IMR-90 (cell line): ENCODE data around the gene SLC36A2. TPM values are rescaled to one million over a fixed set of nuclear protein-coding genes. Genes with fewer than 3 reads are reported as not detected.

Source experiments
- ATAC-seq: fragments of 200-7000 bp; cut with Tn5 transposase; 2 replicates; pipeline ENCODE4 v1.9.1; 2020; ENCODE audit warnings: low read depth, mild to moderate bottlenecking, moderate library complexity
- BruUV-seq: library from RNA; stranded (reverse); fragments of 400-500 nt; replicated peaks from 2 replicates; lab custom pipeline; 2021; lab: Mats Ljungman, UMichigan
- CTCF ChIA-PET: fragments of 300-600 bp; formaldehyde crosslinking; extraction: SDS; loops from one replicate; lab custom pipeline; 2021; ENCODE audit warnings: antibody characterized with exemption; lab: Yijun Ruan, JAX
- POLR2A ChIA-PET: fragments of 300-600 bp; sonication (Branson Sonifier 250); formaldehyde crosslinking; loops from one replicate; lab custom pipeline; 2022; ENCODE audit warnings: antibody characterized with exemption; ENCODE audit not compliant: unreplicated experiment; lab: Charles Lee
- DNase-seq: peaks from one replicate; pipeline ENCODE4 v3.0.0; 2013
- H2AFZ ChIP-seq: replicated peaks from 2 replicates; pipeline ENCODE3; 2013; ENCODE audit warnings: low read length, mild to moderate bottlenecking; ENCODE audit not compliant: poor library complexity
- H2AK5ac ChIP-seq: 2 replicates; pipeline ENCODE4 v1.6.1; 2013; ENCODE audit warnings: low read depth, low read length, inconsistent platforms
- H2AK9ac ChIP-seq: replicated peaks from 2 replicates; pipeline ENCODE3; 2013; ENCODE audit warnings: mild to moderate bottlenecking, low read depth, low read length, moderate library complexity; ENCODE audit not compliant: poor library complexity
- H2BK120ac ChIP-seq: 2 replicates; pipeline ENCODE4 v1.6.1; 2013; ENCODE audit warnings: low read depth, low read length, inconsistent platforms
- H2BK15ac ChIP-seq: 3 replicates; pipeline ENCODE4 v1.6.1; 2013; ENCODE audit warnings: low read depth, low read length, inconsistent platforms
- H2BK20ac ChIP-seq: 2 replicates; pipeline ENCODE4 v1.6.1; 2013; ENCODE audit warnings: low read depth, mild to moderate bottlenecking, inconsistent platforms, low read length, moderate library complexity
- H2BK5ac ChIP-seq: 2 replicates; pipeline ENCODE4 v1.6.1; 2013; ENCODE audit warnings: mild to moderate bottlenecking, low read depth, low read length, inconsistent platforms; ENCODE audit not compliant: poor library complexity, severe bottlenecking
- H3K14ac ChIP-seq: replicated peaks from 2 replicates; pipeline ENCODE4 v1.6.1; 2013; ENCODE audit warnings: low read depth, low read length, inconsistent platforms
- H3K18ac ChIP-seq: 2 replicates; pipeline ENCODE4 v1.6.1; 2013; ENCODE audit warnings: low read depth, low read length, control low read depth
- H3K23ac ChIP-seq: 2 replicates; pipeline ENCODE4 v1.6.1; 2013; ENCODE audit warnings: low read depth, low read length, inconsistent platforms
- H3K27ac ChIP-seq: 2 replicates; pipeline ENCODE4 v1.5.1; 2013; ENCODE audit warnings: mild to moderate bottlenecking, control low read depth, low read length; ENCODE audit not compliant: insufficient read depth
- H3K27me3 ChIP-seq: 2 replicates; pipeline ENCODE4 v1.6.1; 2013; ENCODE audit warnings: low read length; ENCODE audit not compliant: control insufficient read depth, insufficient read depth
- H3K36me3 ChIP-seq: 2 replicates; pipeline ENCODE4 v1.6.1; 2013; ENCODE audit warnings: low read length, mixed read lengths; ENCODE audit not compliant: control insufficient read depth, insufficient read depth
- H3K4ac ChIP-seq: 2 replicates; pipeline ENCODE4 v1.6.1; 2013; ENCODE audit warnings: low read depth, low read length, inconsistent platforms
- H3K4me1 ChIP-seq: 2 replicates; pipeline ENCODE4 v1.6.1; 2013; ENCODE audit warnings: low read length, mixed read lengths; ENCODE audit not compliant: control insufficient read depth, insufficient read depth
- H3K4me2 ChIP-seq: 2 replicates; pipeline ENCODE4 v1.6.1; 2013; ENCODE audit warnings: low read depth, mild to moderate bottlenecking, control low read depth, low read length, moderate library complexity
- H3K4me3 ChIP-seq: 2 replicates; pipeline ENCODE4 v1.5.1; 2013; ENCODE audit warnings: low read depth, mild to moderate bottlenecking, control low read depth, low read length, moderate library complexity; ENCODE audit not compliant: insufficient read depth
- H3K56ac ChIP-seq: 2 replicates; pipeline ENCODE4 v1.6.1; 2013; ENCODE audit warnings: low read length, inconsistent platforms; ENCODE audit not compliant: insufficient read depth; ENCODE audit errors: extremely low read depth
- H3K79me1 ChIP-seq, 2 experiments: 2 replicates each; pipeline ENCODE4 v1.6.1; 2013; ENCODE audit warnings: low read length in 2 of 2, inconsistent platforms in 1 of 2, low read depth in 1 of 2
- H3K9ac ChIP-seq: 2 replicates; pipeline ENCODE4 v1.6.1; 2013; ENCODE audit warnings: low read depth, low read length, control low read depth
- H3K9me1 ChIP-seq: 2 replicates; pipeline ENCODE4 v1.6.1; 2013; ENCODE audit warnings: low read length, inconsistent platforms; ENCODE audit not compliant: insufficient read depth
- H3K9me3 ChIP-seq: 2 replicates; pipeline ENCODE4 v1.6.1; 2013; ENCODE audit warnings: low read length; ENCODE audit not compliant: control insufficient read depth, insufficient read depth
- H4K20me1 ChIP-seq: 2 replicates; pipeline ENCODE4 v1.6.1; 2013; ENCODE audit warnings: low read length, inconsistent platforms; ENCODE audit not compliant: insufficient read depth
- H4K5ac ChIP-seq: 2 replicates; pipeline ENCODE4 v1.6.1; 2013; ENCODE audit warnings: mild to moderate bottlenecking, low read depth, low read length, control low read depth
- H4K8ac ChIP-seq, 2 experiments: 2 replicates each; pipeline ENCODE4 v1.6.1; 2013; ENCODE audit warnings: low read depth in 2 of 2, low read length in 2 of 2, control low read depth in 1 of 2, inconsistent platforms in 1 of 2
- H4K91ac ChIP-seq: 2 replicates; pipeline ENCODE4 v1.6.1; 2013; ENCODE audit warnings: low read depth, low read length, inconsistent platforms; ENCODE audit not compliant: insufficient read depth
- FOS ChIP-seq: fragments of 150-350 bp; IDR thresholded peaks from 2 replicates; pipeline ENCODE4 v1.6.1; 2016; ENCODE audit warnings: low read depth, low read length
- MAZ ChIP-seq: IDR thresholded peaks from 2 replicates; pipeline ENCODE4 v1.6.1; 2012; ENCODE audit warnings: low read depth, mild to moderate bottlenecking, low read length, improper control_type of control experiment, moderate library complexity, borderline replicate concordance
- RCOR1 ChIP-seq: IDR thresholded peaks from 2 replicates; pipeline ENCODE4 v1.6.1; 2012; ENCODE audit warnings: mild to moderate bottlenecking, low read length, improper control_type of control experiment; ENCODE audit not compliant: insufficient replicate concordance
- RFX5 ChIP-seq: IDR thresholded peaks from 2 replicates; pipeline ENCODE4 v1.8.0; 2012; ENCODE audit warnings: low read depth, mild to moderate bottlenecking, low read length, moderate library complexity
- SMC3 ChIP-seq: fragments of 150-350 bp; IDR thresholded peaks from 2 replicates; pipeline ENCODE4 v1.6.1; 2016; ENCODE audit warnings: low read depth, mild to moderate bottlenecking, antibody characterized with exemption, low read length, moderate library complexity
- WGBS, 2 experiments: methylation state at CpG; one replicate each; pipeline versions ENCODE4 v1.1.5 to v1.1.7; 2013; ENCODE audit warnings: missing lambda C conversion rate in 2 of 2; ENCODE audit not compliant: insufficient read length in 1 of 2; ENCODE audit errors: extremely low coverage in 2 of 2; 5-methylcytosine and 5-hydroxymethylcytosine counted together
- dilution Hi-C: fragments of 300-500 bp; cut with HindIII; formaldehyde crosslinking; loops from one replicate; pipeline ENCODE4 v1.14.3; 2018; ENCODE audit warnings: low sequenced_read_pairs; ENCODE audit not compliant: unreplicated experiment
- in situ Hi-C: fragments of 300-500 bp; cut with MboI; formaldehyde crosslinking; loops from 3 replicates; pipeline ENCODE4 v1.14.3; 2019; ENCODE audit warnings: low sequenced_read_pairs, inconsistent platforms, mixed read lengths
- intact Hi-C: fragments of 100-400 bp; cut with micrococcal nuclease; formaldehyde crosslinking; loops from 2 replicates; pipeline ENCODE4 v1.10.0; 2022
- polyA plus RNA-seq, 3 experiments: library from polyadenylated mRNA; depleted of rRNA; stranded (reverse); fragments of >200 nt; gene quantifications; 2 replicates each; pipeline ENCODE4 v1.2.3, GENCODE V29; 2012; ENCODE audit warnings: low replicate concordance in 1 of 3
- total RNA-seq: library from RNA; depleted of rRNA; stranded (reverse); fragments of >200 nt; gene quantifications from 2 replicates; pipeline ENCODE4 v1.2.3, GENCODE V29; 2012

Gene SLC36A2
- total and polyA plus RNA-seq, 2 of the 4 experiments (the other 2 are of a cell fraction): not detected

DNA sequence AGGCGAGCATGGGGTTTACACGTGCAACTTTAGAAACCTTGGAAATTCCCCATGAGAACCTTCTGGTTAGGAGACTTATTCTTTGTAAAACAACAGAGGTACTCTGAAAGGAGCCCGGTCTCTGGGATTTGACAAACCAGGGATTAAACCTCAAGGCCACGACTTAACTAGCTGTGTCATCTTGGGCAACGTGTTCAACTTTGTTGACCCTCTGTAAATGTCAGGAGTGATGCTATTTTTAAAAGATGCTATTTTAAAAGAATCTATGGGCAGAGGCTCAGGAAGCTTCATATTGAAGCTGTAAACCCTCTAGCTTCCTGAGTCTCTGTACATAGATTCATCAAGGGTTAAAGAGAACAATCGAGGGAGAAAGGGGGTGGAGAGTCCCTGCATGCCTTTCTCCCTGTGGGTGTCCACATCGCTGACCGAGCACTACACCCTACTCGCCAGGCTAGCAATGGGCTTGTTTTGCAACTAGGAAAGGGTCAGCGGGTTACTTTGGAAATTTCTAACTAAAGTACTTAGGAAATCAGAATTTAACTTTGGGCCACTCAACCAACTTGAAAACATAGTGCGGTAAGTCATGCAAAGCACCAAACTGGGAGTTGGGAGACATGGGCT, 2.1 kb downstream of the SLC36A2 start:
- Histone ChIP-seq H3K9me1 (no peaks in the 10 kb centered on the region), H4K5ac (no peak overlapping the region), H3K27ac (no peak overlapping the region), H3K79me1 (no peaks in the 10 kb centered on the region), H3K36me3 (no peaks in the 10 kb centered on the region), H2BK15ac (no peak overlapping the region), H4K8ac (no peak overlapping the region), H3K14ac (no peak overlapping the region), H3K9me3 (no peaks in the 10 kb centered on the region), H3K4me2 (no peak overlapping the region), H2BK20ac (no peak overlapping the region), H3K23ac (no peak overlapping the region), H2AFZ (no peak overlapping the region), H4K91ac (no peak overlapping the region), H3K4ac (no peak overlapping the region), H2BK120ac (no peak overlapping the region), H3K18ac (no peak overlapping the region), H3K4me1 (no peaks in the 10 kb centered on the region), H2AK5ac (no peak overlapping the region), H2AK9ac (no peak overlapping the region), H3K27me3 (peaks cover 5% of the 10 kb centered on the region), H3K9ac (no peak overlapping the region), H4K20me1 (no peaks in the 10 kb centered on the region), H3K56ac (no peak overlapping the region), H3K4me3 (no peak overlapping the region), H2BK5ac (no peak overlapping the region)
- in situ Hi-C loops: no loop called here
- dilution Hi-C loops: no loop called here
- ATAC-seq (no peak), DNase-seq (no peak)
- CTCF ChIA-PET: no interaction called here
- POLR2A ChIA-PET: no interaction called here
- intact Hi-C loops: no loop called here
- no peak for TF ChIP-seq FOS
- no peak for TF ChIP-seq RCOR1
- no peak for TF ChIP-seq MAZ
- TF ChIP-seq RFX5: no peak
- no peak for TF ChIP-seq SMC3
- no CpG with 5 or more reads among the region's 11 CpGs for WGBS, 2 experiments
- no TSS peak for BruUV-seq
